Fibroblast of pulmonary artery (primary cell): ENCODE measurements around the gene HOXD9.

Experiments
- DNase-seq: peaks from one replicate; pipeline ENCODE4 v3.0.0-alpha.2; 2010; ENCODE audit warnings: low read depth
- H3K4me3 ChIP-seq: replicated peaks from 2 replicates; pipeline ENCODE4 v1.5.1; 2011; ENCODE audit warnings: low read depth, mild to moderate bottlenecking, control low read depth, low read length, moderate library complexity
- CTCF ChIP-seq: IDR thresholded peaks from 2 replicates; pipeline ENCODE4 v1.5.1; 2011; ENCODE audit warnings: mild to moderate bottlenecking, control low read depth, low read length, inconsistent platforms; ENCODE audit errors: missing control alignments

HOXD9 gene

GRCh38 chr2:176135035-176135440 lies 12.5 kb downstream of the HOXD9 start:
- no peak for DNase-seq
- TF ChIP-seq CTCF, result no peak
- H3K4me3 ChIP-seq, result no peak overlapping the region

GRCh38 chr2:176136374-176137251 lies 14.1 kb downstream of the HOXD9 start:
- TF ChIP-seq CTCF, result no peak
- no peak for DNase-seq
- H3K4me3 ChIP-seq, result peak overlapping the region; percentile 28

- no peak for DNase-seq
- H3K4me3 ChIP-seq, result no peak overlapping the region
- no peak for TF ChIP-seq CTCF
These were observed 14.7 kb downstream of the HOXD9 start for GRCh38 chr2:176137252-176137580.

- no peak overlapping the region for H3K4me3 ChIP-seq
- no peak for DNase-seq
- no peak for TF ChIP-seq CTCF
These were observed 15.4 kb downstream of the HOXD9 start for GRCh38 chr2:176137906-176138305.

GRCh38 chr2:176138526-176138922 lies 16.0 kb downstream of the HOXD9 start:
- no peak for DNase-seq
- no peak for TF ChIP-seq CTCF
- no peak overlapping the region for H3K4me3 ChIP-seq

- no peak overlapping the region for H3K4me3 ChIP-seq
- no peak for DNase-seq
- TF ChIP-seq CTCF, result no peak
These were observed 16.6 kb downstream of the HOXD9 start for GRCh38 chr2:176138923-176139660.
